ENCODE results near the gene EMILIN1.

GRCh38 chr2:27078267-27079194 is at the start of gene EMILIN1:
- TF ChIP-seq, protein P1, sequence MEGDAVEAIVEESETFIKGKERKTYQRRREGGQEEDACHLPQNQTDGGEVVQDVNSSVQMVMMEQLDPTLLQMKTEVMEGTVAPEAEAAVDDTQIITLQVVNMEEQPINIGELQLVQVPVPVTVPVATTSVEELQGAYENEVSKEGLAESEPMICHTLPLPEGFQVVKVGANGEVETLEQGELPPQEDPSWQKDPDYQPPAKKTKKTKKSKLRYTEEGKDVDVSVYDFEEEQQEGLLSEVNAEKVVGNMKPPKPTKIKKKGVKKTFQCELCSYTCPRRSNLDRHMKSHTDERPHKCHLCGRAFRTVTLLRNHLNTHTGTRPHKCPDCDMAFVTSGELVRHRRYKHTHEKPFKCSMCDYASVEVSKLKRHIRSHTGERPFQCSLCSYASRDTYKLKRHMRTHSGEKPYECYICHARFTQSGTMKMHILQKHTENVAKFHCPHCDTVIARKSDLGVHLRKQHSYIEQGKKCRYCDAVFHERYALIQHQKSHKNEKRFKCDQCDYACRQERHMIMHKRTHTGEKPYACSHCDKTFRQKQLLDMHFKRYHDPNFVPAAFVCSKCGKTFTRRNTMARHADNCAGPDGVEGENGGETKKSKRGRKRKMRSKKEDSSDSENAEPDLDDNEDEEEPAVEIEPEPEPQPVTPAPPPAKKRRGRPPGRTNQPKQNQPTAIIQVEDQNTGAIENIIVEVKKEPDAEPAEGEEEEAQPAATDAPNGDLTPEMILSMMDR (conservative IDR thresholded peaks at IDR 0.05 in 1 of 2, IDR thresholded peaks at IDR 0.05 in 1 of 2; ENCODE audit: extremely low read depth in 1 of 2, insufficient read depth in 1 of 2, low read depth in 1 of 2, low read length in 2 of 2): no peak
- TF ChIP-seq EZH2 (IDR thresholded peaks at IDR 0.05; ENCODE audit: borderline replicate concordance, low read length): no peak

All from mammary epithelial cell (primary cell).